ENCODE measurements around the gene AKIRIN2. TPM values are rescaled to one million over a fixed set of nuclear protein-coding genes. Genes with fewer than 3 reads are reported as not detected.

Gene AKIRIN2
- total and polyA plus RNA-seq, 2 of the 13 experiments (the other 11 are each of a cell fraction or from before 2014, with no cell fraction given), result 15.6 to 23.4 TPM

DNA sequence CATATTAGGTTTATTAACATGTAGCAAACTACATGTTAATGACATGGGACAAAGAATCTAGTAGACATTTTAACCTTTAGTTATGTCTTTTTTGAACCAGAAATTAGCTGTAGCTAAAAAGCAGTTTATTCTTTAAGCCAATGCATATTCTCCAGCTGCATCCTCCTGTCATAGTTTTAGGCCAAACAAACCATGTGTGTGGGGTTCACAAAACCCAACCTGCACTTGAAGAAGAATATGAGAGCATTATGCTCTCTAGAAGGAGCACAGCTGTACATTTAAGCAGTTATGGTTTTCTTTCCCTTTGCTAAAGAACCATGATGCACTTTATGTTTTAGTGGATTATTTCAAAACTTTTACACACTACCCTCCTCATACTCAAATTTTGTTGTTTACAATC, 46.2 kb downstream of the AKIRIN2 start:
- DNase-seq (ENCODE audit: low spot score) (no peak), ATAC-seq (no peak), FAIRE-seq (no peak)
- no peak overlapping the region for H3K4me2 ChIP-seq (ENCODE audit: low read depth, low read length)
- no peaks in the 10 kb centered on the region for H3K4me1 ChIP-seq (ENCODE audit: insufficient read depth, low read length)
- H3K79me2 ChIP-seq (ENCODE audit: insufficient read depth, low read length), result no peaks in the 10 kb centered on the region
- in situ Hi-C loops (cut with HindIII; ENCODE audit: extremely low pct_ligation_motif_present, low pct_unique_long_range_greater_than_20kb) (no loop called here), intact Hi-C loops (cut with micrococcal nuclease; ENCODE audit: unreplicated experiment) (no loop called here)
- no peaks in the 10 kb centered on the region for H4K20me1 ChIP-seq (ENCODE audit: insufficient read depth, low read length)
- H3K36me3 ChIP-seq (replicated peaks in 1 of 2; ENCODE audit: control insufficient read depth in 1 of 2, insufficient read depth in 2 of 2, low read length in 2 of 2), result peaks cover 6 to 27% of the 10 kb centered on the region in 2 experiments
- H3K27ac ChIP-seq (ENCODE audit: extremely low read length, insufficient read depth, low read length), result no peak overlapping the region
- H2AFZ ChIP-seq (ENCODE audit: low read length), result no peak overlapping the region
- H3K4me3 ChIP-seq (replicated peaks in 1 of 3; ENCODE audit: insufficient read depth in 1 of 3, low read depth in 2 of 3, low read length in 3 of 3), result no peak overlapping the region
- BruUV-seq (replicated peaks), result no TSS peak
- H3K9ac ChIP-seq (ENCODE audit: insufficient read depth, low read depth, low read length), result no peak overlapping the region
- POLR2A ChIA-PET, result interaction anchor here (1.3 kb wide), 1 partner anchor 47 kb away, joined by 4 read pairs; the partner anchor contains the start of gene AKIRIN2
- no peaks in the 10 kb centered on the region for H3K9me3 ChIP-seq (ENCODE audit: low read length)
- no peaks in the 10 kb centered on the region for H3K27me3 ChIP-seq (ENCODE audit: control insufficient read depth in 1 of 2, insufficient read depth in 2 of 2, low read length in 2 of 2)
- CTCF ChIA-PET (ENCODE audit: low intra/inter-chr PET ratio, low total read pairs), result no interaction called here
- no peak for TF ChIP-seq ZNF75D (CRISPR knock-in tag; IDR thresholded peaks at IDR 0.05; ENCODE audit: borderline replicate concordance)
- TF ChIP-seq BHLHE40 (IDR thresholded peaks at IDR 0.05; ENCODE audit: low read length), result no peak
- no peak for TF ChIP-seq CBFB (CRISPR knock-in tag; IDR thresholded peaks at IDR 0.05)
- TF ChIP-seq FOXA3 (CRISPR knock-in tag; IDR thresholded peaks at IDR 0.05), result no peak
- TF ChIP-seq, protein P1, sequence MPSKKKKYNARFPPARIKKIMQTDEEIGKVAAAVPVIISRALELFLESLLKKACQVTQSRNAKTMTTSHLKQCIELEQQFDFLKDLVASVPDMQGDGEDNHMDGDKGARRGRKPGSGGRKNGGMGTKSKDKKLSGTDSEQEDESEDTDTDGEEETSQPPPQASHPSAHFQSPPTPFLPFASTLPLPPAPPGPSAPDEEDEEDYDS (CRISPR knock-in tag; IDR thresholded peaks at IDR 0.05), result no peak
- no peak for TF ChIP-seq MTF2 (CRISPR knock-in tag; IDR thresholded peaks at IDR 0.05; ENCODE audit: borderline replicate concordance)
- no peak for TF ChIP-seq KMT2A (CRISPR knock-in tag; IDR thresholded peaks at IDR 0.05)
- TF ChIP-seq, protein P2, sequence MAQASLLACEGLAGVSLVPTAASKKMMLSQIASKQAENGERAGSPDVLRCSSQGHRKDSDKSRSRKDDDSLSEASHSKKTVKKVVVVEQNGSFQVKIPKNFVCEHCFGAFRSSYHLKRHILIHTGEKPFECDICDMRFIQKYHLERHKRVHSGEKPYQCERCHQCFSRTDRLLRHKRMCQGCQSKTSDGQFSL (CRISPR knock-in tag; IDR thresholded peaks at IDR 0.05), result no peak
- TF ChIP-seq, protein P3, sequence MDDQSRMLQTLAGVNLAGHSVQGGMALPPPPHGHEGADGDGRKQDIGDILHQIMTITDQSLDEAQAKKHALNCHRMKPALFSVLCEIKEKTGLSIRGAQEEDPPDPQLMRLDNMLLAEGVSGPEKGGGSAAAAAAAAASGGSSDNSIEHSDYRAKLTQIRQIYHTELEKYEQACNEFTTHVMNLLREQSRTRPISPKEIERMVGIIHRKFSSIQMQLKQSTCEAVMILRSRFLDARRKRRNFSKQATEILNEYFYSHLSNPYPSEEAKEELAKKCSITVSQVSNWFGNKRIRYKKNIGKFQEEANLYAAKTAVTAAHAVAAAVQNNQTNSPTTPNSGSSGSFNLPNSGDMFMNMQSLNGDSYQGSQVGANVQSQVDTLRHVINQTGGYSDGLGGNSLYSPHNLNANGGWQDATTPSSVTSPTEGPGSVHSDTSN (CRISPR knock-in tag; IDR thresholded peaks at IDR 0.05; ENCODE audit: borderline replicate concordance), result no peak
- no peak for TF ChIP-seq HOXA5 (CRISPR knock-in tag; IDR thresholded peaks at IDR 0.05)
- TF ChIP-seq, protein P4, sequence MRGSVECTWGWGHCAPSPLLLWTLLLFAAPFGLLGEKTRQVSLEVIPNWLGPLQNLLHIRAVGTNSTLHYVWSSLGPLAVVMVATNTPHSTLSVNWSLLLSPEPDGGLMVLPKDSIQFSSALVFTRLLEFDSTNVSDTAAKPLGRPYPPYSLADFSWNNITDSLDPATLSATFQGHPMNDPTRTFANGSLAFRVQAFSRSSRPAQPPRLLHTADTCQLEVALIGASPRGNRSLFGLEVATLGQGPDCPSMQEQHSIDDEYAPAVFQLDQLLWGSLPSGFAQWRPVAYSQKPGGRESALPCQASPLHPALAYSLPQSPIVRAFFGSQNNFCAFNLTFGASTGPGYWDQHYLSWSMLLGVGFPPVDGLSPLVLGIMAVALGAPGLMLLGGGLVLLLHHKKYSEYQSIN (CRISPR knock-in tag; IDR thresholded peaks at IDR 0.05; ENCODE audit: borderline replicate concordance), result no peak
- no peak for TF ChIP-seq ATAD3A (CRISPR knock-in tag; IDR thresholded peaks at IDR 0.05)
- no peak for TF ChIP-seq SKI (IDR thresholded peaks at IDR 0.05; ENCODE audit: partially characterized antibody)
- TF ChIP-seq ARNT (IDR thresholded peaks at IDR 0.05), result no peak
- TF ChIP-seq, protein P5, sequence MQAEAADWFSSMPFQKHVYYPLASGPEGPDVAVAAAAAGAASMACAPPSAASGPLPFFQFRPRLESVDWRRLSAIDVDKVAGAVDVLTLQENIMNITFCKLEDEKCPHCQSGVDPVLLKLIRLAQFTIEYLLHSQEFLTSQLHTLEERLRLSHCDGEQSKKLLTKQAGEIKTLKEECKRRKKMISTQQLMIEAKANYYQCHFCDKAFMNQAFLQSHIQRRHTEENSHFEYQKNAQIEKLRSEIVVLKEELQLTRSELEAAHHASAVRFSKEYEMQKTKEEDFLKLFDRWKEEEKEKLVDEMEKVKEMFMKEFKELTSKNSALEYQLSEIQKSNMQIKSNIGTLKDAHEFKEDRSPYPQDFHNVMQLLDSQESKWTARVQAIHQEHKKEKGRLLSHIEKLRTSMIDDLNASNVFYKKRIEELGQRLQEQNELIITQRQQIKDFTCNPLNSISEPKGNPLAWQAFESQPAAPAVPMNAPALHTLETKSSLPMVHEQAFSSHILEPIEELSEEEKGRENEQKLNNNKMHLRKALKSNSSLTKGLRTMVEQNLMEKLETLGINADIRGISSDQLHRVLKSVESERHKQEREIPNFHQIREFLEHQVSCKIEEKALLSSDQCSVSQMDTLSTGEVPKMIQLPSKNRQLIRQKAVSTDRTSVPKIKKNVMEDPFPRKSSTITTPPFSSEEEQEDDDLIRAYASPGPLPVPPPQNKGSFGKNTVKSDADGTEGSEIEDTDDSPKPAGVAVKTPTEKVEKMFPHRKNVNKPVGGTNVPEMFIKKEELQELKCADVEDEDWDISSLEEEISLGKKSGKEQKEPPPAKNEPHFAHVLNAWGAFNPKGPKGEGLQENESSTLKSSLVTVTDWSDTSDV (CRISPR knock-in tag; IDR thresholded peaks at IDR 0.05), result no peak
- TF ChIP-seq, protein P6, sequence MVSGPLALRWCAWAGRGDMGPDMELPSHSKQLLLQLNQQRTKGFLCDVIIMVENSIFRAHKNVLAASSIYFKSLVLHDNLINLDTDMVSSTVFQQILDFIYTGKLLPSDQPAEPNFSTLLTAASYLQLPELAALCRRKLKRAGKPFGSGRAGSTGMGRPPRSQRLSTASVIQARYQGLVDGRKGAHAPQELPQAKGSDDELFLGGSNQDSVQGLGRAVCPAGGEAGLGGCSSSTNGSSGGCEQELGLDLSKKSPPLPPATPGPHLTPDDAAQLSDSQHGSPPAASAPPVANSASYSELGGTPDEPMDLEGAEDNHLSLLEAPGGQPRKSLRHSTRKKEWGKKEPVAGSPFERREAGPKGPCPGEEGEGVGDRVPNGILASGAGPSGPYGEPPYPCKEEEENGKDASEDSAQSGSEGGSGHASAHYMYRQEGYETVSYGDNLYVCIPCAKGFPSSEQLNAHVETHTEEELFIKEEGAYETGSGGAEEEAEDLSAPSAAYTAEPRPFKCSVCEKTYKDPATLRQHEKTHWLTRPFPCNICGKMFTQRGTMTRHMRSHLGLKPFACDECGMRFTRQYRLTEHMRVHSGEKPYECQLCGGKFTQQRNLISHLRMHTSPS (CRISPR knock-in tag; IDR thresholded peaks at IDR 0.05; ENCODE audit: low read depth), result no peak
- no peak for TF ChIP-seq PAX8 (CRISPR knock-in tag; IDR thresholded peaks at IDR 0.05; ENCODE audit: borderline replicate concordance)
- no peak for TF ChIP-seq KLF11 (CRISPR knock-in tag; IDR thresholded peaks at IDR 0.05)
- TF ChIP-seq, protein P7, sequence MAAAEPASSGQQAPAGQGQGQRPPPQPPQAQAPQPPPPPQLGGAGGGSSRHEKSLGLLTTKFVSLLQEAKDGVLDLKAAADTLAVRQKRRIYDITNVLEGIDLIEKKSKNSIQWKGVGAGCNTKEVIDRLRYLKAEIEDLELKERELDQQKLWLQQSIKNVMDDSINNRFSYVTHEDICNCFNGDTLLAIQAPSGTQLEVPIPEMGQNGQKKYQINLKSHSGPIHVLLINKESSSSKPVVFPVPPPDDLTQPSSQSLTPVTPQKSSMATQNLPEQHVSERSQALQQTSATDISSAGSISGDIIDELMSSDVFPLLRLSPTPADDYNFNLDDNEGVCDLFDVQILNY (CRISPR knock-in tag; conservative IDR thresholded peaks at IDR 0.05), result no peak
